GM18511 (cell line): Measurements from ENCODE around the gene SNRNP70.
"Not testable (repeated sequence)": the region's sequence is repeated elsewhere in the genome, so short reads cannot be mapped to it uniquely, and the experiment has no call there.

Source experiments
- ATAC-seq: cut with Tn5 transposase; IDR thresholded peaks from one replicate; pipeline ENCODE4 v1.9.1; 2021; ENCODE audit warnings: mild to moderate bottlenecking, moderate library complexity; ENCODE audit not compliant: unreplicated experiment

Gene SNRNP70

DNA sequence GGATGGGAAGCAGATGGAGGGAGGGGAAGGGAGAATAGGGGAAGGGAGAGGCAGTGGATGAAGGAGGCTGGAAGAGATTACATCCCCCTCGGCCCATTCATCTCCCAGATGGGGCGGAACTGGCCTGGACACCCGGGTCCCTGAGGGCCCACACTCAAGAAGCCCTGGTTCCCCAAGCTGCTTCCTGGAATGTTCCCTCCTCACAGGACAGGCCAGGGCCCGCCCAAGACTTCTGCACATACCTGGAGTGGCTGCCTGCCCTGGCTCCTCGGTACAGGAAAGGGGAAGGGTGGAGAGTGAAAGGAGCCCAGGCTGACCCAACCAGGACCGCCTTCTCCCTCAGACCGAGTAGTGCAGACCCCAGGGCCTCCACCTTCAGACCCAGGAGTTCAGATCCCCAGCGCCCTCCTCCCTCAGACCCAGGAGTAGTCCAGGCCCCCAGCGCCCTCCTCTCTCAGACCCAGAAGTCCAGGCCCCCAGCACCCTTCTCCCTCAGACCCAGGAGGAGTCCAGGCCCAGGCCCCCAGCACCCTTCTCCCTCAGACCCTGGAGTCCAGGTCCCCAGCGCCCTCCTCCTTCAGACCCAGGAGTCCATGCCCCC lies 21.1 kb upstream of the SNRNP70 start:
- no peak for ATAC-seq

DNA sequence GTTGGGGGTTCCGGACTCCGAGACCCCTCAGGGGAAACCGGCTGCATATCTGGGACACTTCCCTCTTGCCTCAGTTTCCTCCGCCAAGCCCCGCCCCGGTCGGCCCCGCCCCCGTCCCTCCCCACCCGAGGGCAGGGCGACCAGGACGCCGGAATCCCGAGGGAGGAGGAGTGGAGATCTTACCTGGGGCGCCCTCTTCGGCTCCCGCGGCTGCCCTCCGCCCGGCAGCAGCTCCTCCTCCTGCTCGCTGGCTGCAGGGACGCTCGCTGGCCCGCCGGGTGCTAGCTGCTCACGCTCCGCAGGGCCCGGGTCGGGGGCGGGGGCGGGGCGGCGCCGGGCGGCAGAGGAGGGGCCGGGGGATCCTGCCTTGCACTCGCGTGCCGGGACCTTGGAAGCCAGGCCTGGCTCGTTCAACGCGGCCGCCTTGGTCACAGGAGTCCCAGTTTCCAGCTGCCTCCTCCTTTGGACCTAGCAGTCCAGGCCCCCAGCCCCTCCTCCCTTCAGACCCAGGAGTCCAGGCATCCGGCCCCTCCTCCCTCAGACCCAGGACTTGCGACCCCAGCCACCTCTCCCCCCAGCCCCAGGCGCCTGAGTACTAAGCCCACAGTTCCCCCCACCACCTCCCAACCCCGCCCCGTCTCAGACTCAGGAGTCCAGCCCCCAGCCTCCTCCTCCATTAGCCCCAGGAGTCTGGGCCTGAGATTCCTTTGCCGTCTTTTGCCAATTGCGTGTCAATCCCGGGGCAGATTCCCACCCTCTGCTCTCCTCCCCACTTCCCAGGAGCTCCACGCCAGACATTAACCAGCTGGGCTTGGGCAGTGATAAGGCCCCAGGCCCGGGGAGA lies 20.3 kb upstream of the SNRNP70 start, which contains the start of gene NTF4:
TSS of gene NTF4 (minus strand) at position 51 of the 844 bp plus-strand sequence. CDS start 2,821 bp downstream, outside the sequence.
- no peak for ATAC-seq

DNA sequence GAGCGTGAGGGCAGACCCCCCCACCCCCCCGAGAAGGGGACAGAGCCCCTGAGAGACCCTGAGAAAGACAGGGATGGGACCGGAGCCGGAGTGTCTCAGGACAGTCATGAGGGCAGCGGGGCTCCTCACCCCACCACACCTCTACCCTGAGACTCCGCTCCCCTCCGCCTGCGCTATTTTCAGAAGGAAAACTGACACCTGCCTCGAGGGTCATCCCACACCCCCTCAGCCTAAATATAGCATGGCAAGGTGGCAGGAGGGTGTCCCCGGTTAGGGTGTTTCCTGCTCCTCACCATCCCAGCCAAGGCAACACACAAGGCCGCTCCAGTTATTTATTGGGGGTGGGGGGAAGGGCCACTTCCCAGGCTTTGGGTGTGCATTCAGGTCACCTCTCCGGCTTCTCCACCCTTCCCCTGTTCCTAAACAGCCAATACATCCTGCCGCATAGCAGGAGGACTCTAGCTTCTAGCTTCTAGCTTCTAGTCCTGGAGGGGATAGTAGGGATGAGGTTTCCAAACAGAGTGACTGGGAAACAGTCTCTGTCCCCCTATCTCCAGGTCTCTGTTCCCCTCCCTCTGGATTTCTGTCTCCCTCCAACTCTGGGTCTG lies 19.2 kb upstream of the SNRNP70 start:
- ATAC-seq, result no peak

DNA sequence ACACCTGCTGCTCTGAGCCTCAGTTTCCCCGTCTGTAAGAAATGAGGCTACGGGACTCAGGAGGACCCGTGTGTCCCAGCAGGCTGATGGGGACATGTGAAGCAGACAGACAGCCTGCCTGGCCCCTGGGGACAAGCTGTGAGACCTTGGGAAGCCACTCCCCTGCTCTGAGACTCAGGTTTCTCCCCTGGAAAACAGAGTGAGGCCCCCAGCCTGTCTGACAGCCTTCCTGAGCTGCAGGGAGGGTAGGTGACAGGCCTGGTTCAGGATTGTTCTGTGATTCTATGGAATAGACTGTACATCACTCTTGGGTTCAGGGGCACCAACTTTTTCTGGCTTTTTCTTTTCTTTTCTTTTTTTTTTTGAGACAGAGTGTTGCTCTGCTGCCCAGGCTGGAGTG lies 17.7 kb upstream of the SNRNP70 start:
- ATAC-seq, result no peak

DNA sequence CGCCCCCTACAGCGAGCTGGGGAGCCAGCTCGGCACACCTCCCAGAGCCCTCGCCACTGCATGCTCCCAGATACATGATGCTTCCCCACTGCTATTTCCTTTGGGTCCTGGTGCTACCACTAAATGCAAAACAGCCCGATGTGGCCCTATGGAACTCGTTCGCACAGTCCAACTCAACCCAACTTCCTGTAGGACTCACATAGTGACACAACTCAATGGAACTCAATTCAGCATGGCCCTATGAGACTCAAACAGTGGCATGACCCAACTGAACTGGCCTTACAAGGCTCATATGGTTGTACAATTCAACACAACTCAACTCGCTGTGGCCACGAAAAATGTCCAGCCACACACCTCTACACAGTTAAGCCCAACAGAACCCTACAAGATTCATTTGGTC lies 16.2 kb upstream of the SNRNP70 start:
- no peak for ATAC-seq

DNA sequence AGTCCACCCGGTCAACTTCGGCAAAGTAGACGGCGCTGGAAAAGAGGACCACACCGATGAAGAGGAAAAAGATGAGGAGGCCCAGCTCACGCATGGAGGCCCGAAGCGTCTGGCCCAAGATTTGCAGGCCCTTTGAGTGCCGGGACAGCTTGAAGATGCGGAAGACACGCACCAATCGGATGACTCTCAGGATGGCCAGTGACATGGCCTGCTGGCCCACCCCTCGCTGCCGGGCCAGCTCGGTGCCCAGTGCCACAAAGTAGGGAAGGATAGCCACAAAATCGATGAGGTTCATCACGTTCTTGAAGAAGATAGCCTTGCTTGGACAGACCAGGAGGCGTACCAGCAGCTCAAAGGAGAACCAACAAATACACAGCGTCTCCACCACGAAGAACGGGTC lies 14.8 kb upstream of the SNRNP70 start:
- ATAC-seq, result no peak

DNA sequence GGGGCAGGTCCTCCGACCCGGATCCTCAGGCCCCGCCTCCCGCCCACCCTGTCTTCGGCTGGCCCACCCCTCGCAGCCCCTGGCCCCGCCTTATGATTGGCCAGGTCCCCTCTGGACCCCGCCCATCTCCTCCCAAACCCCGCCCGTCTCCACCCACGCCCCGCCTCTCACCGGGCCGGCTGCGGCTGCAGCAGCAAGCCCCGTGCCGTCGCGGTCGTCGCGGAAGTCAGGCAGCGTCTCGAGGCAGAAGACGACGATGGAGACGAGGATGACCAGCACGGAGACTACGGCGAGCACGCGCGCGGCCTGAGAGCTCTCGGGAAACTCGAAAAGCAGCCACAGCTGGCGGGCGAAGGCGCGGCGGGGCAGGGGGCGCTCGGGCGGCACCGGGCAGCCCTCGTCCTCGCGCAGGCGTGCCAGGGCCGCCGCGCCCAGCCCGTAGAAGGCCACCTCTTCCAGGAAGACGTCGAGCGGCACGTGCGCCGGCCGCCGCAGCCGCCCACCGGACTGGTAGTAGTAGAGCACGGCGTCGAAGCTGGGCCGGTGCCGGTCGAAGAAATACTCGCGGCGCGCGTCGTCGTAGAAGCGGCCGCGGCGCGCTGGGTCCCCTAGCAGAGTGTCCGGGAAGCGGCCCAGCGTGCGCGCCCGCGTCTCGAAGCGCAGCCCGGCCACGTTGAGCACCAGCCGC lies 13.2 kb upstream of the SNRNP70 start:
- no peak for ATAC-seq

DNA sequence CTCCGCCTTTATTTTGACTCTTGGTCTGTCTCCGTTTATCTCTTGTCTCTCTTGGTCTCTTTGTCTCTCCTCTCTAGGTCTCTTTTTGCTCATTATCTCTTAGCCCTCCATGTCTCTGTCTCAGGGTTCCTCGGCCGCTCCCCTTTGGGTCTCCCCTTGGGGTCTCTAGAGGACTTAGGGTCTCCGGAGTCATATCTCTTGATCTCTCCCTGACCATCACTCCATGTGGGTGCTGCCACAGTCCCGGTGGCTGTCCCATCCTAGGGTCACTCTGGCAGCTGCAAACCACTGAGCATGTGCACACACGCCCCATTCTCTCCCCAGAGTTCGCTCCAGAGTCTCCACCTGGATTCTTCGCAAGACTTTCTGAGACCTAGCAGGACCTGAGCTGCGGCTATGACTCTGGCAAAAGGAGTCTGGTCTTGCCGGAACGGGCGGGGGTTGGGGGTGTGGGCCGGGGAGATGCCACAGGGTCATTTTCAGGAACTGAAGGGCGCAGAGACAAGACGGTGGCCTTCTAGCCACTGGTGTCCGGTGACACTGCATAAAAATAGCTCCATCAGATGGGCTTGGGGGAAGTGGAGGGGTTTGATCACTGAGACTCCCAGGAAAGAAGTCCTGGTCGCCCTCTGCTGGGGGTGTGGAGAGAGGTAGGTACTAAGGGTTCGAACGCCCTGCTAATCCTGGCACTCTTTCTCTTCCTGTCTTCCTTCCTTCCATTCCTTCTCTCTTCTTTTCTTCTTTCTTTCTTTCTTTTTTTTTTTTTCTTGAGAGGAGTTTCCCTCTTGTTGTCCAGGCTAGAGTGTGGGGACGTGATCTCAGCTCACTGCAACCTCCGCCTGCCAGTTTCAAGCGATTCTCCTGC lies 11.5 kb upstream of the SNRNP70 start:
- no peak for ATAC-seq

DNA sequence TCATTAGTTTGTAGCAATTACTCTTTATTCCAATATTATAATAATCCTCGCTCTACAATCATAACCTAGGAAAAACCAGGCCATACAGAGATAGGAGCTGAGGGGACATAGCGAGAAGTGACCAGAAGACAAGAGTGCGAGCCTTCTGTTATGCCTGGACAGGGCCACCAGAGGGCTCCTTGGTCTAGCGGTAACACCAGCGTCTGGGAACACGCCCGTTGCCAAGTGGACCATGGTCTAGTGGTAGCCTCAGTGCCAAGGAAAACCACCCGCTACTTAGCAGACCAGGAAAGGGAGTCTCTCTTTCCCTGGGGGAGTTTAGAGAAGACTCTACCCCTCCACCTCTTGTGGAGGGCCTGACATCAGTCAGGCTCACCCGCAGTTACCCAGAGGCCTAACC lies 10.4 kb upstream of the SNRNP70 start:
- ATAC-seq, result not testable (repeated sequence)

DNA sequence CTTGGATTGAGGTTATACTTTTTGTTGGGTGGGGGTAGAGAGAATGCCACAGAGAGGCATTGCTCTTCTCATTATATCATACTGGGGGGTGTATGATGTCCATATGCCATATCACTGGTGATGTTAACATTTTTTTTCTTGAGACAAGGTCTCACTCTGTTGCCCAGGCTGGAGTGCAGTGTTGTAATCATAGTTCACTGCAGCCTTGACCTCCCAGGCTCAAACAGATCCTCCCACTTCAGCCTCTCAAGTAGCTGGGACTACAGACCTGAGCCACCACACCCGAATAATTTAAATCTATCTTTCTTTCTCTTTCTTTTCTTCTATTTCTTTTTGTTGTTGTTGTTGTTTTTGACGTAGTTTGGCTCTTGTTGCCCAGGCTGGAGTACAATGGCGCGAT lies 4.9 kb upstream of the SNRNP70 start:
- no peak for ATAC-seq

DNA sequence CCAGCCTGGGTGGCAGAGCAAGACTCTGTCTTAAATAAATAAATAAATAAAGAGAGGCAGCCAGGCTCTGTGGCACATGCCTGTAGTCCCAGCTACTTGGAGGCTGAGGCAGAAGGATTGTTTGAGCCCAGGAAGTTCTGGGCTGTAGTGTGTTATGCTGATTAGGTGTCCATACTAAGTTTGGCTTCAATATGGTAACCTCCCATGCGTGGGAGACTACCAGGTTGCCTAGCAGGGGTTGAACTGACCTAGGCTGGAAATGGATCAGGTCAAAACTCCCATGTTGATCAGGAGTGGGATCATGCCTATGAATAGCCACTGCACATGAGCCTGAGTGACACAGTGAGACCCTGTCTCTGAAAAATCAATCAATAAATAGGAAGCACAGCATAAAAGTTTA lies 4.0 kb upstream of the SNRNP70 start:
- ATAC-seq, result no peak

DNA sequence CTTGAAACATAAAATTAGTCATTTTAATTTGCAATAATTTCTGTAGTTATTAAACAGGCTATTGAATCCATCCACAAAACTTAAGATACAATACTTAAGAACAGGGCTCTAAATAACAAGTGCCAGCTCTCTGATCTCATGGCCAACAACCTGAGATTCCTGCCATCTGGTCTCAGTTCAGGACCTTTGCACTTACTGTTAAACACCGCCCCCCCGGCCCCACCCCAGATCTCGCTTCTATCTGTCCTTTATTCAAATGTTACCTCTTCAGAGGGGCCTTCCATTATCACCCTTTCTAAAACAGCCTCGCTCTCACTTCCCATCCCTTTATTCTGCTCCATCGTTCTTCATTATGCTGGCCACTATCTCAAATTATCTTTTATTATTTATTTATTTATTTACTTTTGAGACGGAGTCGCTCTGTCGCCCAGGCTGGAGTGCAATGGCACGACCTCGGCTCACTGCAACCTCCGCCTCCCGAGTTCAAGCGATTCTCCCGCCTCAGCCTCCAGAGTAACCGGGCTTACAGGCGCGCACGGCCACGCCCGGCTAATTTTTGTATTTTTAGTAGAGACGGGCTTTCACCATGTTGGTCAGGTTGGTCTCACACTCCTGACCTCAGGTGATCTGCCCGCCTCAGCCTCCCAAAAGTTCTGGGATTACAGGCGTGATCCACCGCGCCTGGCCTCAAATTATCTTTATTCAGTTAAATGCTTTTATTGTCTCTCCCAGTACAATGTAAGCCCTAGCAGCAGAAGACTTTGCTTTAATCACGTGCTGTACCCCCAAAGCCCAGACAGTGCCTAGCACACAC lies 838 bp upstream of the SNRNP70 start:
- no peak for ATAC-seq

DNA sequence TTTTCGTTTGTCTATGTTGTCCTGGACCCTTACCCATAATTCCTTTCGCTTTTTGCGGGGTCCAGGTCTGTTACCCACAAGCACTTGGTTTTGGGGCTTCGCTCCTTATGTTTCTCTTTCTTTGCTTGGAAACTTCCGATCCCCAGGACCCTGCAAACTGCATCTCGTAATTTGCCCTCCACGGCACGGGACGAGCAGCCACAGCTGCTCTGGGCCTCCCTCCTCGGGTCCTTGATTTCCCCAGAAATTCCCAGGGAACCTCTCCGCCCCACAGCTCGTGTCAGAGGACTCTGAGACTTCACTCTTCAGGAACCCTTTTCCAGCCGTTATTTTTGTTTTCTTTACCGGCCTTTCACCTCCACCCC lies 599 bp downstream of the SNRNP70 start:
- ATAC-seq, result no peak

DNA sequence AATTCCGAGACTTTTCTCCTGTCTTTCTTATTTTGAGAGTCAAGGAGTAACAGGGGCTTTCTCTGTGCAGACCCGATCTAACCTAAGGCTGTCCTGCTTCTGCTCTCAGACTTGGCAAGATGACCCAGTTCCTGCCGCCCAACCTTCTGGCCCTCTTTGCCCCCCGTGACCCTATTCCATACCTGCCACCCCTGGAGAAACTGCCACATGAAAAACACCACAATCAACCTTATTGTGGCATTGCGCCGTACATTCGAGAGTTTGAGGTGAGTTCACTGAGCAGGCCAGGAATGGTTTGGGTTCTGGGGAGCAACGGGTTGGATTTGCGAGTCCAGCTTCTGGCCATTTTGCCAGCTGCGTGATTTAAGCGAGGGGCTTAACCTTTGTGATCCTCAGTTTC lies 1.0 kb downstream of the SNRNP70 start:
- no peak for ATAC-seq

DNA sequence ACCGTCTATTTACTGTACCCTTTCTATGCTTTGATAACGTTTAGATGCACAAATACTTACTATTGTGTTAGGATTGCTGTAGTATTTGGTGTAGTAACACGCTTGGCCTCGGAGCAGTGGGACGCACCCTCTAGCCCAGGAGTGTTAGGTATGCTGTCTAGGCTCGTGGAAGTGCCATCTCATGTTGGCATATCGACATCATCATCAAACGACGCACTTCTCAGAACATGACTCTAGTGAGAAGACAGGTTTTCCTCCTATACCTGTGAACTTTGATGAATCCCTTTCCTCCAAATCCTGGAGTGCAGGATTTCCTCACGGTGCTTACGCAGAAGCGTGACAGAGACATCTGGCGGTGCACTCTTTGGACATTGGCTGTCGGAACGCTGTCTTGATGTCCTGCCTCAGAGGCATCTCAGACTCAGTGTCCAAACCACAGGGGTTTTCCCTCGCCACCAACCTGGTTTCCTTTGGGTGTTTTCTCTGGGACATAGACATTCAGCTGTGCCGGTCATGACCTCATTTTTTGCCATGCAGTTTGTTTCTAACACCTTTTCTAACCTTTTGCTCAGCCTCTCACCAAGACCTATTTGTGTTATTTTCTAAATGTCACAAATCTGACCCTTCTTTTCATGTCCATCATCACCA lies 6.3 kb downstream of the SNRNP70 start:
- no peak for ATAC-seq

DNA sequence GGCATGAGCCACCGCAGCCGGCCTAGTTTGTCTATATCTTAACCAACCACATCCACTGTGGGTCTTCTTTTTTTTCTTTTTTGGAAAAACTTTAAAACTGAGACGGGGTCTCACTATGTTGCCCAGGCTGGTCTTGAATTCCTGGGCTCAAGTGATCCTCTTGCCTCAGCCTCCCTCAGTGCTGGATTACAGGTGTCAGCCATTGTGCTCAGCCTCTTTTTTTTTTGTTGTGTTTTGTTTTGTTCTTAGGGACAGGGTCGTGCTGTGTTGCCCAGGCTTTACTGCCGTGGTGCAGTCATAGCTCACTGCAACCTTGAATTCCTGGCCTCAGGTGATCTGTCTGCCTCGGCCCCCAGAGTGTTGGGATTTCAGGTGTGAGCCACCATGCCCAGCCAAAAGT lies 7.4 kb downstream of the SNRNP70 start:
- ATAC-seq, result no peak

DNA sequence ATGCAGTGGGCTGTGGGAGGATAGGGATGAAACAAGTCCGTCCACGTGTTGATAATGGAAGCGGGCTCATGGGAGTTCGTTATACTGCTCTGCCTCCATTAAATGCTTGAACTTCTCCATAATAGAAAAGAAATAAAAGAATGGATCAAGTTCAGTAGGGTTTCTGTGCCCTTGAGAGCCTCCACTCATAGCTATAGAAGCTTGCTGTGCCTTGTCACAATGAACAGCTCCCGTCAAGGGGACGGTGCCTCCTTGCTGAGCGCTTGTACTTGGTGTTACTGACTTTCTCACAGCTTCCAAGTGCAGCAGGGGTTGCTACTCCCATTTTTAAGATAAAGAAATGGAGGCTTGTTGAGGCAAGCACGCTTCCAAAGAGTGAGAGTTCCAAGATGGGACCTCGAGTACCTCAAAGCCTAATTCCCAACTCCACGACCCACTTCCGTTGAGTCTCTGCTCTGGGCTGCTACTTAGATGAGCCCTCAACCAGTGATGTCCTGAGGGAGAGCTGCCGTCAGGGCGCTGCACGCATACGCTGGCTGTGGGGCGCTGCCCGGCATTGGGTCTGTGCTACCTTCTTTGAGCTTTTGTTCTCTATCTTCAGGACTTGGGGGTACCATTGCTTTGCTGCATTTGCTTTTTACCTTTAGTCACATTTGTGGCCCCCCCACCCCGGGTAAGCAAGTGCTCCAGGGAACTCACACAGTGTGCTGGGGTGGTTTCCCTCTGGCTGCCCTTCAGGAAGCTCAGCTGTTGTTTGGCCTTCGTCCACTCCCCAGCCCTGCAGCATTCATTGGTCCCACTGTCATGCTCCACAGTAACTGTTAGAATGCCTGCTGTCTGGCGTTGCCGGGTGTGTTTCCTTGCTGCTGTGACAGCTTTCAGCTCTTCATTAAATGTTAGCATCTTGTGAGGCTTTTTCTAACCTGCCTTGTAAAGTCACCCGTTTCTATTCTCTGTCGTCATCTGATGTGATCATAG lies 9.5 kb downstream of the SNRNP70 start:
- ATAC-seq, result no peak
